Neural progenitor cell (in vitro differentiated cells): Measurements from ENCODE around the gene POU5F1. TPM values are rescaled to one million over a fixed set of nuclear protein-coding genes. Genes with fewer than 3 reads are reported as not detected.
"Not testable (repeated sequence)": the region's sequence is repeated elsewhere in the genome, so short reads cannot be mapped to it uniquely, and the experiment has no call there.

Experiments used
- DNase-seq: peaks from one replicate; pipeline ENCODE4 v3.0.0-alpha.2; 2016; ENCODE audit warnings: low spot score
- H2AFZ ChIP-seq: fragments of 200-600 bp; sonication (generic); replicated peaks from 2 replicates; pipeline ENCODE4 v1.6.1; 2016; ENCODE audit warnings: antibody characterized with exemption
- H3F3A ChIP-seq: fragments of 200-600 bp; sonication (generic); 2 replicates; pipeline ENCODE4 v1.6.1; 2016; ENCODE audit warnings: antibody characterized with exemption, low read depth
- H3K27ac ChIP-seq: fragments of 200-600 bp; sonication (generic); 2 replicates; pipeline ENCODE4 v1.5.1; 2016; ENCODE audit warnings: mild to moderate bottlenecking
- H3K27me3 ChIP-seq: fragments of 200-600 bp; sonication (generic); 2 replicates; pipeline ENCODE4 v1.6.1; 2016; ENCODE audit warnings: mild to moderate bottlenecking, moderate library complexity
- H3K36me3 ChIP-seq: fragments of 200-600 bp; sonication (generic); 2 replicates; pipeline ENCODE4 v1.5.1; 2016
- H3K4me1 ChIP-seq: fragments of 200-600 bp; sonication (generic); 2 replicates; pipeline ENCODE4 v1.6.1; 2016; ENCODE audit warnings: mixed run types
- H3K4me2 ChIP-seq: fragments of 200-600 bp; sonication (generic); 2 replicates; pipeline ENCODE4 v1.6.1; 2016
- H3K4me3 ChIP-seq: fragments of 200-600 bp; sonication (generic); 2 replicates; pipeline ENCODE4 v1.5.1; 2016
- H3K79me2 ChIP-seq: fragments of 200-600 bp; sonication (generic); 2 replicates; pipeline ENCODE4 v1.6.1; 2016; ENCODE audit warnings: low read depth
- H3K9ac ChIP-seq: fragments of 200-600 bp; sonication (generic); 2 replicates; pipeline ENCODE4 v1.6.1; 2016
- H3K9me3 ChIP-seq: fragments of 200-600 bp; sonication (generic); 2 replicates; pipeline ENCODE4 v1.5.1; 2016; ENCODE audit warnings: low read depth
- H4K20me1 ChIP-seq: fragments of 200-600 bp; sonication (generic); 2 replicates; pipeline ENCODE4 v1.6.1; 2016; ENCODE audit warnings: low read depth
- H3K27ac Mint-ChIP-seq: 3 replicates; pipeline ENCODE4 v1.8.0; 2021; ENCODE audit warnings: mixed read lengths
- H3K27me3 Mint-ChIP-seq: 2 replicates; pipeline ENCODE4 v1.8.0; 2022; ENCODE audit warnings: low read depth, mild to moderate bottlenecking, inconsistent platforms, moderate library complexity, mixed read lengths; ENCODE audit not compliant: insufficient read depth
- H3K36me3 Mint-ChIP-seq: 3 replicates; pipeline ENCODE4 v1.8.0; 2021; ENCODE audit warnings: mixed read lengths
- H3K4me1 Mint-ChIP-seq: 3 replicates; pipeline ENCODE4 v1.8.0; 2021; ENCODE audit warnings: mixed read lengths
- H3K4me3 Mint-ChIP-seq: 3 replicates; pipeline ENCODE4 v1.8.0; 2021; ENCODE audit warnings: mild to moderate bottlenecking, moderate library complexity, mixed read lengths
- H3K9me3 Mint-ChIP-seq: 3 replicates; pipeline ENCODE4 v1.8.0; 2020; ENCODE audit warnings: mixed read lengths
- CTCF ChIP-seq: fragments of 200-600 bp; sonication (generic); IDR thresholded peaks from 2 replicates; pipeline ENCODE4 v1.5.1; 2017; ENCODE audit warnings: antibody characterized with exemption, mild to moderate bottlenecking
- EZH2 ChIP-seq: fragments of 200-600 bp; sonication (generic); IDR thresholded peaks from 2 replicates; pipeline ENCODE4 v1.6.1; 2017; ENCODE audit warnings: antibody characterized with exemption, mild to moderate bottlenecking, moderate library complexity
- EZH2phosphoT487 ChIP-seq: fragments of 200-600 bp; sonication (generic); IDR thresholded peaks from 2 replicates; pipeline ENCODE4 v1.6.1; 2017; ENCODE audit warnings: antibody characterized with exemption
- total RNA-seq: library from RNA; depleted of rRNA; stranded (reverse); fragments of >200 nt; gene quantifications from 2 replicates; pipeline ENCODE4 v1.2.3, GENCODE V29; 2015; ENCODE audit warnings: low replicate concordance

POU5F1 gene
- total RNA-seq, 1 donor from 2014 or later = 17.4 TPM

GRCh38 chr6:31168606-31169005 lies 1.9 kb downstream of the POU5F1 start:
- Mint-ChIP-seq H3K27ac (no peak overlapping the region), H3K4me1 (peaks cover 25% of the 10 kb centered on the region), H3K36me3 (peaks cover 2% of the 10 kb centered on the region), H3K9me3 (no peaks in the 10 kb centered on the region), H3K4me3 (no peak overlapping the region), H3K27me3 (peaks cover 12% of the 10 kb centered on the region)
- peaks cover 40% of the 10 kb centered on the region for H3K27me3 ChIP-seq
- DNase-seq = no peak
- no peak overlapping the region for H3K4me2 ChIP-seq
- H3K9me3 ChIP-seq = no peaks in the 10 kb centered on the region
- peaks cover 19% of the 10 kb centered on the region for H3K4me1 ChIP-seq
- no peak overlapping the region for H3K27ac ChIP-seq
- no peak overlapping the region for H3K4me3 ChIP-seq
- no peaks in the 10 kb centered on the region for H3K79me2 ChIP-seq
- H3F3A ChIP-seq = peaks cover 13% of the 10 kb centered on the region
- no peak overlapping the region for H3K9ac ChIP-seq
- no peaks in the 10 kb centered on the region for H3K36me3 ChIP-seq
- no peak overlapping the region for H2AFZ ChIP-seq
- TF ChIP-seq CTCF (no peak), EZH2 (no peak), EZH2phosphoT487 (no peak)
- H4K20me1 ChIP-seq = no peaks in the 10 kb centered on the region

GRCh38 chr6:31165986-31166385 lies 4.5 kb downstream of the POU5F1 start:
- peaks cover 8% of the 10 kb centered on the region for H3K4me1 Mint-ChIP-seq
- Histone ChIP-seq H4K20me1 (no peaks in the 10 kb centered on the region), H3K27ac (no peak overlapping the region), H3K4me3 (no peak overlapping the region), H3K4me1 (no peaks in the 10 kb centered on the region), H3K79me2 (no peaks in the 10 kb centered on the region), H3K9ac (no peak overlapping the region), H3K27me3 (peaks cover 31% of the 10 kb centered on the region), H3K9me3 (no peaks in the 10 kb centered on the region), H3K4me2 (no peak overlapping the region), H2AFZ (no peak overlapping the region), H3F3A (peaks cover 2% of the 10 kb centered on the region), H3K36me3 (no peaks in the 10 kb centered on the region)
- DNase-seq = no peak
- no peak overlapping the region for H3K4me3 Mint-ChIP-seq
- no peak for TF ChIP-seq CTCF
- no peak for TF ChIP-seq EZH2phosphoT487
- no peak for TF ChIP-seq EZH2
- H3K27ac Mint-ChIP-seq = no peak overlapping the region
- peaks cover 8% of the 10 kb centered on the region for H3K27me3 Mint-ChIP-seq
- H3K36me3 Mint-ChIP-seq = peaks cover 6% of the 10 kb centered on the region
- no peaks in the 10 kb centered on the region for H3K9me3 Mint-ChIP-seq

GRCh38 chr6:31165064-31165832 lies 5.2 kb downstream of the POU5F1 start:
- not testable (repeated sequence) for H3K9me3 ChIP-seq, H3K9ac ChIP-seq, H4K20me1 ChIP-seq, DNase-seq, H3K36me3 ChIP-seq, H3K4me2 ChIP-seq, H3K4me3 Mint-ChIP-seq, H3K79me2 ChIP-seq, H3K4me1 ChIP-seq, H3K4me1 Mint-ChIP-seq, H3K27ac ChIP-seq, H3K27me3 Mint-ChIP-seq, H3K9me3 Mint-ChIP-seq, H3F3A ChIP-seq, H2AFZ ChIP-seq, H3K36me3 Mint-ChIP-seq, H3K4me3 ChIP-seq
- H3K27me3 ChIP-seq = peaks cover 23% of the 10 kb centered on the region
- H3K27ac Mint-ChIP-seq = peak overlapping the region; percentile 35

GRCh38 chr6:31164475-31165063 lies 5.9 kb downstream of the POU5F1 start:
- not testable (repeated sequence) for H3K4me2 ChIP-seq, H3K9me3 ChIP-seq, H3K4me3 Mint-ChIP-seq, H3F3A ChIP-seq, H3K9me3 Mint-ChIP-seq, H3K27me3 Mint-ChIP-seq, H3K9ac ChIP-seq, H3K36me3 ChIP-seq, H3K4me1 ChIP-seq, H3K27ac ChIP-seq, H3K36me3 Mint-ChIP-seq, H4K20me1 ChIP-seq, DNase-seq, H2AFZ ChIP-seq, H3K79me2 ChIP-seq, H3K4me3 ChIP-seq
- H3K27me3 ChIP-seq = peaks cover 22% of the 10 kb centered on the region
- peaks cover 12% of the 10 kb centered on the region for H3K4me1 Mint-ChIP-seq
- H3K27ac Mint-ChIP-seq = peak overlapping the region; percentile 35
